WTC11 (cell line): Measurements from ENCODE around the gene NOP10.
"Not testable (repeated sequence)": the region's sequence is repeated elsewhere in the genome, so short reads cannot be mapped to it uniquely, and the experiment has no call there.

ENCODE experiments used
- FOXK1 ChIP-seq: sonication (generic); formaldehyde crosslinking; IDR thresholded peaks from 2 replicates; pipeline ENCODE4 v1.8.0; 2022; ENCODE audit warnings: mild to moderate bottlenecking, moderate library complexity, missing genetic modification reagents
- MAX ChIP-seq: sonication (generic); formaldehyde crosslinking; IDR thresholded peaks from 2 replicates; pipeline ENCODE4 v1.8.0; 2022; ENCODE audit warnings: mild to moderate bottlenecking, missing genetic modification reagents
- NR1H2 ChIP-seq: sonication (generic); formaldehyde crosslinking; IDR thresholded peaks from 2 replicates; pipeline ENCODE4 v1.9.0; 2021; ENCODE audit warnings: mild to moderate bottlenecking, moderate library complexity, missing genetic modification reagents
- TCF7 ChIP-seq: sonication (generic); formaldehyde crosslinking; IDR thresholded peaks from 2 replicates; pipeline ENCODE4 v1.8.0; 2022; ENCODE audit warnings: mild to moderate bottlenecking, low read depth, missing genetic modification reagents, moderate library complexity
- ZNF138 ChIP-seq: sonication (generic); formaldehyde crosslinking; conservative IDR thresholded peaks from 2 replicates; pipeline ENCODE4 v1.8.1; 2022; ENCODE audit warnings: mild to moderate bottlenecking, moderate library complexity, missing genetic modification reagents
- ZNF263 ChIP-seq: sonication (generic); formaldehyde crosslinking; IDR thresholded peaks from 2 replicates; pipeline ENCODE4 v1.8.1; 2022; ENCODE audit warnings: low read depth, mild to moderate bottlenecking, moderate library complexity, missing genetic modification reagents

DNA sequence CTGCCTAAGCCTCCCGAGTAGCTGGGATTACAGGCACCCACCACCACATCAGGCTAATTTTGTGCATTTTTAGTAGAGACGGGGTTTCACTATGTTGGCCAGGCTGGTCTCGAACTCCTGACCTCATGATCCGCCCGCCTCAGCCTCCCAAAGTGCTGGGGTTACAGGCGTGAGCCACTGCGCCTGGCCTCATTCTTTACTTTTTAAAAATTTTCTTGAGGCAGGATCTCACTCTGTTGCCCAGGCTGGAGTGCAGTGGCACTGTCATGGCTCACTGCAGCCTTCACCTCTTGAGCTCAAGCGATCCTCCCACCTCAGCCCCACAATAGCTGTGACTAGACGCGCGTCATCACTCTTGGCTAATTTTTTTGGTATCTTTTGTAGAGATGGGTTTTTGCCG lies 10.1 kb upstream of the NOP10 start:
- TF ChIP-seq TCF7 (CRISPR knock-in tag); NR1H2 (CRISPR knock-in tag); ZNF138 (CRISPR knock-in tag); FOXK1 (CRISPR knock-in tag); ZNF263 (CRISPR knock-in tag); MAX: not testable (repeated sequence)
